Sigmoid colon (tissue), 7 donors: ENCODE data around the gene AP1G1. TPM values are rescaled to one million over a fixed set of nuclear protein-coding genes. Genes with fewer than 3 reads are reported as not detected.

Experiments used
- DNase-seq: peaks from one replicate; pipeline ENCODE4 v3.0.0-alpha.2; 2019
- H3K27ac ChIP-seq, 4 donors: fragments of 200-600 bp; sonication (generic); one replicate each; pipeline ENCODE4 v1.5.1; 2016 to 2019; ENCODE audit warnings: mild to moderate bottlenecking in 1 of 4
- H3K27me3 ChIP-seq, 3 donors: fragments of 200-600 bp; sonication (generic); one replicate each; pipeline ENCODE4 v1.5.1; 2019; ENCODE audit warnings: mild to moderate bottlenecking in 1 of 3
- H3K36me3 ChIP-seq, 4 donors: fragments of 200-600 bp; sonication (generic); one replicate each; pipeline ENCODE4 v1.5.1; 2016 to 2019
- H3K4me1 ChIP-seq, 4 donors: fragments of 200-600 bp; sonication (generic); one replicate each; pipeline ENCODE4 v1.5.1; 2017 to 2019
- H3K4me3 ChIP-seq, 4 donors: fragments of 200-600 bp; sonication (generic); one replicate each; pipeline ENCODE4 v1.5.1; 2017 to 2019; ENCODE audit warnings: mild to moderate bottlenecking in 2 of 4, moderate library complexity in 1 of 4
- H3K9me3 ChIP-seq, 4 donors: fragments of 200-600 bp in 3 of 4; sonication (generic) in 3 of 4; one replicate each; pipeline versions ENCODE4 v1.5.1 to v1.6.1; 2013 to 2019
- CTCF ChIP-seq, 4 experiments: fragments of 450-650 bp in 3 of 4; fragments of 200-600 bp in 1 of 4; IDR thresholded peaks; one replicate each; pipeline ENCODE4 v1.5.1; 2016 to 2019; ENCODE audit warnings: antibody characterized with exemption in 4 of 4, mild to moderate bottlenecking in 3 of 4, moderate library complexity in 2 of 4
- EP300 ChIP-seq, 4 donors: sonication (generic); formaldehyde crosslinking; IDR thresholded peaks; one replicate each; pipeline ENCODE4 v1.6.1; 2017; ENCODE audit warnings: antibody characterized with exemption in 4 of 4
- POLR2A ChIP-seq, 2 donors: fragments of 450-650 bp; IDR thresholded peaks; one replicate each; pipeline ENCODE4 v1.6.1; 2016; ENCODE audit warnings: antibody characterized with exemption in 2 of 2, mild to moderate bottlenecking in 2 of 2, moderate library complexity in 2 of 2
- POLR2AphosphoS5 ChIP-seq, 4 donors: sonication (generic); formaldehyde crosslinking; IDR thresholded peaks; one replicate each; pipeline ENCODE4 v1.6.1; 2017; ENCODE audit warnings: antibody characterized with exemption in 4 of 4
- WGBS, 2 donors: extraction: QIAGEN DNeasy Blood & Tissue Kit; methylation state at CpG; one replicate each; pipeline ENCODE4 v1.1.7; 2013; 5-methylcytosine and 5-hydroxymethylcytosine counted together
- intact Hi-C: fragments of 100-400 bp; cut with DNase I; formaldehyde crosslinking; loops from one replicate; pipeline ENCODE4 v1.15.1; 2023
- polyA plus RNA-seq, 3 donors: library from polyadenylated mRNA; stranded (reverse); fragments of 200-250 nt; gene quantifications; one replicate each; pipeline ENCODE4 v1.2.3, GENCODE V29; 2013
- total RNA-seq, 4 donors: library from RNA; depleted of rRNA; stranded (reverse); fragments of >200 nt; gene quantifications; one replicate each; pipeline ENCODE4 v1.1.0, GENCODE V29; 2016
- donor health status: healthy with polysubstance abuse.
- donor health status: Bipolar disorder and iron deficiency.
- donor health status: healthy.

Gene AP1G1
- total and polyA plus RNA-seq, 7 donors = 12.6 to 57.3 (median 34.9) TPM

DNA sequence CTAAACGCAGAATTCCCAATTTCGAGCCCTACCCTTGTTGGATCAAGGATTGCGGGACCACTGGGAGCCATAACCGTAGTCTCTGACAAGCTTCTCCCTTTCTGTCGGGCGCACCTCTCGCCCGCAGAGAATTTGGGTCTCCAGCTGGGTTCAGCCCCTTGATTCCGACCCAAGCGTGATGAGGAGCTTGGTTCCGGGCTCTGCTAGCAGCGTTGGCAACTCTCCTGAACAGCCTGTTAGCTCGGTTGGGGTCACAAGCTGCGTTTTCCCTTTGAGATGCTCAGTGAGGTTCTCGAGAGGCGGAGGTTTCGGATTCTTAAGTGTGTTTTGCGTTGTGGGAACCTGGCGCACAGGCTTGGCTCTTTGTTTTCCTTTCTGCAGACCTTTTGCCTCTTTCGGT lies 37.8 kb upstream of the AP1G1 start:
- Histone ChIP-seq H3K4me1 (peaks cover 0 to 25% (median 16%) of the 10 kb centered on the region in 4 donors), H3K9me3 (no peaks in the 10 kb centered on the region), H3K27ac (peak overlapping the region; percentile 83 to 91 (median 88)), H3K27me3 (no peaks in the 10 kb centered on the region), H3K4me3 (peak overlapping the region; percentile 81 to 94 (median 92)), H3K36me3 (peaks cover 10 to 38% (median 29%) of the 10 kb centered on the region in 4 donors)
- DNase-seq = peak; percentile 66
- 1% methylated on average over 20 of the region's 20 CpGs for WGBS, 2 donors
- intact Hi-C loops = loop anchor here (5.0 kb wide), 1 partner anchor 36 kb away; the partner anchor contains the start of gene ZNF821
- TF ChIP-seq POLR2AphosphoS5 (IDR thresholded peaks at IDR 0.05) = no peak
- TF ChIP-seq EP300 (IDR thresholded peaks at IDR 0.05) = no peak
- no peak for TF ChIP-seq CTCF (IDR thresholded peaks at IDR 0.05)
- no peak for TF ChIP-seq POLR2A (IDR thresholded peaks at IDR 0.05)

DNA sequence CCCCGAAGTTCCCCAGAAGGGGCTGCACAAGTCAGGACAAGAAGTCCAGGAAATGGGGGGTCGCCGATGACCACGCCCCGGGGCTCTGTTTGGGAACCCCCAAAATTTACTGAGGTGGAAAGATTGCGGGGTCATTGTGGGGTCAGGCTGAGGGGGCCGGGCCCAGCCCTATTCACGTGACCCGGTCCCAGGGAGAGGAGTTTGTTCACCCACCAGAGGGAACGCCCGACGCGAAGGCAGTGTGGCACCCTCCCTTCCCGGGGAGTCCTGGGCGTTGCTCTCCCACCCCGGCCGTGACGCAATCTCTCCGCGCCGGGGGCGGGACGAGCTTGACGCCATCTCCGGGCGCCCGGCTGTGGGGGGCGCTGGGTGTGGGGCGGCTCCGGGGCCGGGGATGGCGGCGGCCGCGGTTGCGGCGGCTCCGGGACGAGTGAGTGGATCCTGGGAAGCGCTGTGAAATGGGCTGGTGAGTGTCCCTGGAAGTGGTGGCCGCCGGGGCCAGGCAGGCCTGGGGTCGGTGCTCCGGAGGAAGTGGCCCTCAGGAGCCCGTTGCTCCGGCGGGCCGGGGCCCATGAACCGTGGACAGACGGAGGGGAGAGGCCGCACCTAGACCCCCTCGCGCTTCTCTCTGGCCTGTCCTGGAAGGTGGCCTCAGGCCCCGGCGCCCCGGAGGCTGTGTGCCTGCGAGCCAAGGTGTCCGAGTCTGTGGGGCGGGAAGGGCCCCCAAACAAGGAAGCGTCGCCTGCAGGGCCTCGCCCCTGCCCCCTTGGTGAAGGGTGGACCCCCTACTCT lies 37.2 kb upstream of the AP1G1 start, which contains the start of gene ATXN1L:
Gene ATXN1L, plus strand, starts transcription at position 338 of the 792 bp plus-strand sequence. CDS start 3,765 bp downstream, outside the sequence.
- TF ChIP-seq POLR2AphosphoS5 (IDR thresholded peaks at IDR 0.05) (peak; percentile 89 to 96 (median 96)), EP300 (IDR thresholded peaks at IDR 0.05) (peak in 1 of 4 donors; percentile 70), POLR2A (IDR thresholded peaks at IDR 0.05) (peak; percentile 73 to 80), CTCF (IDR thresholded peaks at IDR 0.05) (no peak)
- WGBS, 2 donors = 0 to 1% methylated on average over 62 of the region's 62 CpGs
- intact Hi-C loops = loop anchor here (2.0 to 5.0 kb wide), 2 partner anchors 36 to 37 kb away; partner anchors contain the start of genes AP1G1 and ZNF821
- Histone ChIP-seq H3K27me3 (no peaks in the 10 kb centered on the region), H3K4me1 (peaks cover 0 to 22% (median 15%) of the 10 kb centered on the region in 4 donors), H3K27ac (peak within 1 kb of the TSS; percentile 83 to 91 (median 88)), H3K9me3 (no peaks in the 10 kb centered on the region), H3K4me3 (peak within 1 kb of the TSS; percentile 81 to 94 (median 92)), H3K36me3 (peaks cover 10 to 32% (median 24%) of the 10 kb centered on the region in 4 donors)
- DNase-seq = peak; percentile 96

DNA sequence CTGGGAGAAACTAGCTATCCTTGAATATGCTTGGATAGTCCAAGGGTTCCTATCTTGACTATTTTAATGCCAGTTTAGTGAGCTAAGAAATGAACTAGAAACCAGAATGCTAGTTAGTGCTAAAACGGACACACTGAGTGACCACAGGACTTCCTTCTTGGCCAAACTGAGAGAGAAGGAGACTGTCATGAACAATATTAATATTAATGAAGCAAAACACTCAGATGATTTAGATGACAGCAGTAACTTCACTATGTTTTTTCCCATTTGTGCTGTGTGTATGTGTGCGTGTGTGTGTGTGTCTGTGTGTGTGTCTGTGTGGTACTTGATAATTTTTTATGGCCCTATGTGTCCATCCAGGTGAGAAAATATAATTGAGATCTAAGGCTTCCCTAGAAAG lies 34.9 kb upstream of the AP1G1 start:
- Histone ChIP-seq H3K36me3 (peaks cover 0 to 9% (median 4%) of the 10 kb centered on the region in 4 donors), H3K4me3 (no peak overlapping the region), H3K4me1 (peaks cover 0 to 22% (median 15%) of the 10 kb centered on the region in 4 donors), H3K9me3 (no peaks in the 10 kb centered on the region), H3K27ac (no peak overlapping the region), H3K27me3 (no peaks in the 10 kb centered on the region)
- TF ChIP-seq POLR2AphosphoS5 (IDR thresholded peaks at IDR 0.05) (no peak), CTCF (IDR thresholded peaks at IDR 0.05) (no peak), POLR2A (IDR thresholded peaks at IDR 0.05) (no peak), EP300 (IDR thresholded peaks at IDR 0.05) (no peak)
- no peak for DNase-seq
- WGBS, 2 donors = 67 to 69% methylated on average over 2 of the region's 2 CpGs
- intact Hi-C loops = no loop called here

DNA sequence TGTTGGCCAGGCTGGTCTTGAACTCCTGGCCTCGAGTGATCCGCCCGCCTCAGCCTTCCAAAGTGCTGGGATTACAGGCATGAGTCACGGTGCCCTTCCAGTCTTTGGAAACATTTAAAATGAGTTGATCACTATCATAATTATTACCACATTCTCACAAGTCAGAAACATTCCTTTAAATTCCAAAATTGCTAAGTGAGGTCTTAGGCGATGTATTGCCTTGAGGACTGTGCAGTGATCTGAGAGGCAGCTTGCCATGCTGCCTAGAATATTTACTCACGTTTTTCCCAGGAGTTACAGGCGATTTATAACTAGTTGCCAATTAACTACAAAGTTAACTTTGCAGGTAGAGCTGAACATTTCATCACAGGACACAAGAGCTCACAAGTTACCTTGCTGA lies 31.4 kb upstream of the AP1G1 start:
- H3K4me3 ChIP-seq = no peak overlapping the region
- intact Hi-C loops = no loop called here
- TF ChIP-seq EP300 (IDR thresholded peaks at IDR 0.05) (no peak), CTCF (IDR thresholded peaks at IDR 0.05) (no peak), POLR2AphosphoS5 (IDR thresholded peaks at IDR 0.05) (no peak), POLR2A (IDR thresholded peaks at IDR 0.05) (no peak)
- H3K4me1 ChIP-seq = peaks cover 0 to 1% (median under 1%) of the 10 kb centered on the region in 4 donors
- H3K9me3 ChIP-seq = no peaks in the 10 kb centered on the region
- DNase-seq = no peak
- H3K27ac ChIP-seq = no peak overlapping the region
- WGBS, 2 donors = 58 to 78% methylated on average over 7 of the region's 7 CpGs
- no peaks in the 10 kb centered on the region for H3K36me3 ChIP-seq
- H3K27me3 ChIP-seq = no peaks in the 10 kb centered on the region
